Ovary (tissue), 3 donors: Measurements from ENCODE around the gene KEAP1.

Experiments
- EP300 ChIP-seq: sonication (generic); formaldehyde crosslinking; IDR thresholded peaks from one replicate; pipeline ENCODE4 v1.6.1; 2017; ENCODE audit warnings: antibody characterized with exemption
- POLR2A ChIP-seq: fragments of 450-650 bp; IDR thresholded peaks from one replicate; pipeline ENCODE4 v1.6.1; 2017; ENCODE audit warnings: antibody characterized with exemption, mild to moderate bottlenecking, moderate library complexity
- TF ChIP-seq, protein P1 (sequence below), 3 donors: fragments of 450-650 bp in 2 of 3; fragments of 200-600 bp in 1 of 3; IDR thresholded peaks; one replicate each; pipeline versions ENCODE4 v1.5.1 to v1.8.0; 2016 to 2022; ENCODE audit warnings: antibody characterized with exemption in 3 of 3, mild to moderate bottlenecking in 1 of 3
- donor health status: DM: no; HTN: no; CAD: no.

DNA sequence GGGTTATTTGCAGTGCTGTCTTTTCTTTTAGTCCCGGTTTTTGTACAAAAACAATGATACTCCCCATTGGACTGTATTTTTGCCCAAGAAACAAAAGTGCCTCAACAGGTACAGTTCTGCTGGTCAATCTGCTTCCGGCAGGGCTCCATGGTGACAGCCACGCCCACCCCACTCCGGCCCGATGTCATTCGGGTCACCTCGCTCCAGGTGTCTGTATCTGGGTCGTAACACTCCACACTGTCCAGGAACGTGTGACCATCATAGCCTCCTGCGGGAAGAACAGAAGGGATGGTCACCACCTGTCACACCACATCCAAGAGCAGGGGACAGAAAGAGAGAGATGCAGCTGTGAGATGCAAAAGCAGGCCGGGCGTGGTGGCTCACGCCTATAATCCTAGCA, 16.6 kb downstream of the KEAP1 start:
- no peak for TF ChIP-seq EP300
- TF ChIP-seq, protein P1, sequence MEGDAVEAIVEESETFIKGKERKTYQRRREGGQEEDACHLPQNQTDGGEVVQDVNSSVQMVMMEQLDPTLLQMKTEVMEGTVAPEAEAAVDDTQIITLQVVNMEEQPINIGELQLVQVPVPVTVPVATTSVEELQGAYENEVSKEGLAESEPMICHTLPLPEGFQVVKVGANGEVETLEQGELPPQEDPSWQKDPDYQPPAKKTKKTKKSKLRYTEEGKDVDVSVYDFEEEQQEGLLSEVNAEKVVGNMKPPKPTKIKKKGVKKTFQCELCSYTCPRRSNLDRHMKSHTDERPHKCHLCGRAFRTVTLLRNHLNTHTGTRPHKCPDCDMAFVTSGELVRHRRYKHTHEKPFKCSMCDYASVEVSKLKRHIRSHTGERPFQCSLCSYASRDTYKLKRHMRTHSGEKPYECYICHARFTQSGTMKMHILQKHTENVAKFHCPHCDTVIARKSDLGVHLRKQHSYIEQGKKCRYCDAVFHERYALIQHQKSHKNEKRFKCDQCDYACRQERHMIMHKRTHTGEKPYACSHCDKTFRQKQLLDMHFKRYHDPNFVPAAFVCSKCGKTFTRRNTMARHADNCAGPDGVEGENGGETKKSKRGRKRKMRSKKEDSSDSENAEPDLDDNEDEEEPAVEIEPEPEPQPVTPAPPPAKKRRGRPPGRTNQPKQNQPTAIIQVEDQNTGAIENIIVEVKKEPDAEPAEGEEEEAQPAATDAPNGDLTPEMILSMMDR (IDR thresholded peaks at IDR 0.05): no peak
- TF ChIP-seq POLR2A: no peak
